ENCODE results near the gene AKAP1. TPM values are rescaled to one million over a fixed set of nuclear protein-coding genes. Genes with fewer than 3 reads are reported as not detected.

AKAP1 gene
- total and polyA plus RNA-seq, 4 donors = 31.3 to 58.5 (median 39.8) TPM

GRCh38 chr17:57130708-57131461, 45.8 kb downstream of the AKAP1 start:
- Histone ChIP-seq H3K9me3 (ENCODE audit: control insufficient read depth in 4 of 4, low read length in 3 of 4) (no peaks in the 10 kb centered on the region), H3K4me3 (ENCODE audit: low read depth in 1 of 3, low read length in 3 of 3) (no peak overlapping the region), H3K27ac (ENCODE audit: low read depth in 1 of 2, low read length in 2 of 2) (no peak overlapping the region), H3K27me3 (ENCODE audit: control insufficient read depth in 4 of 4, insufficient read depth in 4 of 4, low read length in 3 of 4) (no peaks in the 10 kb centered on the region), H3K36me3 (ENCODE audit: control insufficient read depth in 4 of 4, insufficient read depth in 3 of 4, low read depth in 1 of 4, low read length in 3 of 4) (no peaks in the 10 kb centered on the region), H3K9ac (ENCODE audit: low read depth in 1 of 2, low read length in 2 of 2) (no peak overlapping the region), H3K4me1 (ENCODE audit: control insufficient read depth in 4 of 4, insufficient read depth in 4 of 4, low read length in 3 of 4) (peaks cover 0 to 3% (median 1%) of the 10 kb centered on the region in 4 donors)
- TF ChIP-seq CTCF (IDR thresholded peaks at IDR 0.05; ENCODE audit: low read depth, low read length, missing input control) (peak; percentile 87), JUND (IDR thresholded peaks at IDR 0.05) (no peak), TAF1 (conservative IDR thresholded peaks at IDR 0.05) (no peak), NR2F2 (IDR thresholded peaks at IDR 0.05) (no peak), RAD21 (IDR thresholded peaks at IDR 0.05) (peak; percentile 75 to 80)
- TF ChIP-seq, protein P1, sequence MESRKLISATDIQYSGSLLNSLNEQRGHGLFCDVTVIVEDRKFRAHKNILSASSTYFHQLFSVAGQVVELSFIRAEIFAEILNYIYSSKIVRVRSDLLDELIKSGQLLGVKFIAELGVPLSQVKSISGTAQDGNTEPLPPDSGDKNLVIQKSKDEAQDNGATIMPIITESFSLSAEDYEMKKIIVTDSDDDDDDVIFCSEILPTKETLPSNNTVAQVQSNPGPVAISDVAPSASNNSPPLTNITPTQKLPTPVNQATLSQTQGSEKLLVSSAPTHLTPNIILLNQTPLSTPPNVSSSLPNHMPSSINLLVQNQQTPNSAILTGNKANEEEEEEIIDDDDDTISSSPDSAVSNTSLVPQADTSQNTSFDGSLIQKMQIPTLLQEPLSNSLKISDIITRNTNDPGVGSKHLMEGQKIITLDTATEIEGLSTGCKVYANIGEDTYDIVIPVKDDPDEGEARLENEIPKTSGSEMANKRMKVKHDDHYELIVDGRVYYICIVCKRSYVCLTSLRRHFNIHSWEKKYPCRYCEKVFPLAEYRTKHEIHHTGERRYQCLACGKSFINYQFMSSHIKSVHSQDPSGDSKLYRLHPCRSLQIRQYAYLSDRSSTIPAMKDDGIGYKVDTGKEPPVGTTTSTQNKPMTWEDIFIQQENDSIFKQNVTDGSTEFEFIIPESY (IDR thresholded peaks at IDR 0.05) = no peak
- peak; percentile 77 for DNase-seq (ENCODE audit: low spot score)
- 22% methylated on average over 16 of the region's 16 CpGs for WGBS

DNA sequence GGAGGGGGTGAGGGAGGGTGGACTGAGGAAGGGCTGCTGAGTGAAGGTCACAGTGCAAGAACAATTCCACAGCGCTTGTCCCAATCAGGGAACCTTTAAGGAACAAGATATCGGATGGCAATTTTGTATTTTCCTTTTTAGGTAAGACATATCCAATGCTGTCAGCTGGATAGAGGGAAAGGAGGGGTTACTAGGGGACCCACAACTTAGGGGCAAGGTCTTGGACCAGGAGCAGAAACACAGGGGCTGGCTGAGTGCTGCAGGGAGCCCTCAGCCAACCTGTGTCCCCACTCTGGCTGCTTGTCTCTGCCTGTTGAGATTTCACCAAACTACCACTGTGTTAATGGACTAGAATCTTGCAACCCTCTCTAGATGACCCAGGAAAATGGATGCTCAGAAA, 47.6 kb downstream of the AKAP1 start:
- TF ChIP-seq GABPA (IDR thresholded peaks at IDR 0.05 in 1 of 2, conservative IDR thresholded peaks at IDR 0.05 in 1 of 2) (no peak), CTCF (IDR thresholded peaks at IDR 0.05; ENCODE audit: low read depth, low read length, missing input control) (no peak), SP1 (IDR thresholded peaks at IDR 0.05) (no peak), YY1 (IDR thresholded peaks at IDR 0.05) (no peak), MAX (IDR thresholded peaks at IDR 0.05) (no peak), RAD21 (IDR thresholded peaks at IDR 0.05) (no peak), NR2F2 (IDR thresholded peaks at IDR 0.05) (no peak), HNF4A (conservative IDR thresholded peaks at IDR 0.05) (no peak), EGR1 (IDR thresholded peaks at IDR 0.05; ENCODE audit: low read depth in 2 of 2) (no peak), TAF1 (conservative IDR thresholded peaks at IDR 0.05) (no peak), RXRA (IDR thresholded peaks at IDR 0.05) (no peak), FOXA2 (IDR thresholded peaks at IDR 0.05) (no peak), FOXA1 (IDR thresholded peaks at IDR 0.05) (no peak), REST (IDR thresholded peaks at IDR 0.05) (no peak), HNF4G (IDR thresholded peaks at IDR 0.05) (no peak), ATF3 (IDR thresholded peaks at IDR 0.05) (no peak), JUND (IDR thresholded peaks at IDR 0.05) (no peak)
- TF ChIP-seq, protein P1 (IDR thresholded peaks at IDR 0.05) = no peak

More for the DNA sequence above, 47.6 kb downstream of the AKAP1 start:
- WGBS = 90% methylated on average over 2 of the region's 2 CpGs
- Histone ChIP-seq H3K4me1 (ENCODE audit: control insufficient read depth in 4 of 4, insufficient read depth in 4 of 4, low read length in 3 of 4) (peaks cover 0 to 3% (median 1%) of the 10 kb centered on the region in 4 donors), H3K27me3 (ENCODE audit: control insufficient read depth in 4 of 4, insufficient read depth in 4 of 4, low read length in 3 of 4) (no peaks in the 10 kb centered on the region), H3K9me3 (ENCODE audit: control insufficient read depth in 4 of 4, low read length in 3 of 4) (no peaks in the 10 kb centered on the region), H3K4me3 (ENCODE audit: low read depth in 1 of 3, low read length in 3 of 3) (no peak overlapping the region), H3K36me3 (ENCODE audit: control insufficient read depth in 4 of 4, insufficient read depth in 3 of 4, low read depth in 1 of 4, low read length in 3 of 4) (no peaks in the 10 kb centered on the region), H3K27ac (ENCODE audit: low read depth in 1 of 2, low read length in 2 of 2) (no peak overlapping the region), H3K9ac (ENCODE audit: low read depth in 1 of 2, low read length in 2 of 2) (no peak overlapping the region)
- no peak for DNase-seq (ENCODE audit: low spot score)
